GM12878 (cell line): ENCODE data around the gene OPCML. TPM values are rescaled to one million over a fixed set of nuclear protein-coding genes. Genes with fewer than 3 reads are reported as not detected.

Source experiments
- ATAC-seq: fragments of 200-7000 bp; cut with Tn5 transposase; 3 replicates; pipeline ENCODE4 v1.9.1; 2020; ENCODE audit warnings: mild to moderate bottlenecking, moderate library complexity
- BruUV-seq: library from RNA; stranded (reverse); fragments of 400-500 nt; replicated peaks from 2 replicates; lab custom pipeline; 2021; lab: Mats Ljungman, UMichigan
- CTCF ChIA-PET: fragments of 300-600 bp; sonication (Branson Sonifier 250); formaldehyde crosslinking; extraction: SDS; loops from one replicate; lab custom pipeline; 2021; ENCODE audit warnings: inconsistent platforms; lab: Yijun Ruan, JAX
- POLR2A ChIA-PET: fragments of 350-600 bp; formaldehyde crosslinking; extraction: SDS; loops from one replicate; lab custom pipeline; 2021; ENCODE audit warnings: inconsistent platforms; lab: Charles Lee
- RAD21 ChIA-PET: fragments of 300-600 bp; sonication (Branson Sonifier 250); formaldehyde crosslinking; loops from one replicate; lab custom pipeline; 2023; ENCODE audit warnings: antibody characterized with exemption; ENCODE audit not compliant: unreplicated experiment; lab: Charles Lee
- SMC1A ChIA-PET: fragments of 300-600 bp; sonication (Branson Sonifier 250); formaldehyde crosslinking; loops from one replicate; lab custom pipeline; 2023; ENCODE audit not compliant: unreplicated experiment, uncharacterized antibody; lab: Charles Lee
- DNase-seq: peaks from one replicate; pipeline ENCODE4 v3.0.0-alpha.2; 2011; ENCODE audit warnings: low read depth, low spot score
- FAIRE-seq: peaks from 3 replicates; lab custom pipeline; 2011; peaks lifted over from hg19 to GRCh38; lab: Jason Lieb, UNC
- H2AFZ ChIP-seq: 2 replicates; pipeline ENCODE4 v1.6.0; 2011; ENCODE audit warnings: low read depth, low read length, control low read depth; ENCODE audit not compliant: control insufficient read depth
- H3K27ac ChIP-seq: 2 replicates; pipeline ENCODE4 v1.5.1; 2011; ENCODE audit warnings: control low read depth; ENCODE audit not compliant: control insufficient read depth, insufficient read depth
- H3K27me3 ChIP-seq, 2 experiments: replicated peaks in 1 of 2; 2 replicates each; pipeline versions ENCODE4 v1.6.0 to v1.6.1; 2011; ENCODE audit warnings: low read length in 1 of 2; ENCODE audit not compliant: control insufficient read depth in 2 of 2, insufficient read depth in 2 of 2
- H3K36me3 ChIP-seq, 2 experiments: 2 replicates each; pipeline ENCODE4 v1.5.1; 2011; ENCODE audit warnings: low read length in 1 of 2; ENCODE audit not compliant: control insufficient read depth in 2 of 2, insufficient read depth in 2 of 2
- H3K4me1 ChIP-seq: 2 replicates; pipeline ENCODE4 v1.6.1; 2011; ENCODE audit warnings: mild to moderate bottlenecking, low read length, moderate library complexity, mixed read lengths; ENCODE audit not compliant: control insufficient read depth, insufficient read depth
- H3K4me2 ChIP-seq: 2 replicates; pipeline ENCODE4 v1.6.0; 2011; ENCODE audit warnings: control low read depth; ENCODE audit not compliant: control insufficient read depth, insufficient read depth
- H3K4me3 ChIP-seq: fragments of 200-600 bp; sonication (generic); 2 replicates; pipeline ENCODE4 v1.5.1; 2016
- H3K79me2 ChIP-seq: 2 replicates; pipeline ENCODE4 v1.6.0; 2011; ENCODE audit warnings: low read length; ENCODE audit not compliant: control insufficient read depth, insufficient read depth
- H3K9ac ChIP-seq: 2 replicates; pipeline ENCODE4 v1.8.0; 2011; ENCODE audit warnings: low read length, control low read depth, mixed read lengths; ENCODE audit not compliant: control insufficient read depth, insufficient read depth
- H3K9me3 ChIP-seq: replicated peaks from 3 replicates; pipeline ENCODE4 v1.5.1; 2011; ENCODE audit warnings: mild to moderate bottlenecking, low read length; ENCODE audit not compliant: control insufficient read depth, insufficient read depth
- H4K20me1 ChIP-seq: 2 replicates; pipeline ENCODE4 v1.6.0; 2011; ENCODE audit not compliant: control insufficient read depth, insufficient read depth
- ESRRA ChIP-seq: IDR thresholded peaks from 2 replicates; pipeline ENCODE4 v1.6.1; 2012; ENCODE audit warnings: mild to moderate bottlenecking, low read length, improper control_type of control experiment
- PKNOX1 ChIP-seq: fragments of 450-650 bp; IDR thresholded peaks from 2 replicates; pipeline ENCODE4 v1.6.1; 2016; ENCODE audit warnings: mild to moderate bottlenecking
- RUNX3 ChIP-seq: IDR thresholded peaks from 2 replicates; pipeline ENCODE4 v1.6.1; 2012; ENCODE audit warnings: low read length, inconsistent platforms
- WGBS: methylation state at CpG from one replicate; pipeline ENCODE4 v1.1.6; 2016; ENCODE audit warnings: low lambda C conversion rate; ENCODE audit not compliant: insufficient replicate concordance, insufficient coverage; ENCODE audit errors: missing lambda C conversion rate; 5-methylcytosine and 5-hydroxymethylcytosine counted together
- in situ Hi-C: fragments of 300-500 bp; cut with MboI; formaldehyde crosslinking; loops from 9 replicates; pipeline ENCODE4 v1.14.3; 2018; ENCODE audit warnings: mixed read lengths
- intact Hi-C: fragments of 100-400 bp; cut with micrococcal nuclease; formaldehyde crosslinking; loops from one replicate; pipeline ENCODE4 v1.14.2; 2022; ENCODE audit not compliant: unreplicated experiment
- polyA plus RNA-seq, 11 experiments: library from polyadenylated mRNA; depleted of rRNA in 4 of 11; unstranded in 6 of 11; stranded (reverse) in 5 of 11; fragments of >200 nt; fragmentation: Nextera tagmentation in 4 of 11; fragmentation: Illumina TruSeq in 1 of 11; extraction: Ambion mirVana in 4 of 11; extraction: Trizol in 1 of 11; gene quantifications; 1 replicate in 1 of 11; 2 replicates in 10 of 11; pipeline versions ENCODE4 v1.2.1 to v1.2.3, GENCODE V29; 2011 to 2016; ENCODE audit warnings: inconsistent platforms in 2 of 11, missing spikeins in 2 of 11, low read depth in 1 of 11
- total RNA-seq, 4 experiments: library from RNA; depleted of rRNA in 3 of 4; stranded (reverse); fragments of >200 nt in 3 of 4; fragmentation: Illumina TruSeq in 1 of 4; extraction: Trizol in 1 of 4; gene quantifications; 2 replicates each; pipeline versions ENCODE4 v1.2.1 to v1.2.3, GENCODE V29; 2013 to 2021
- TF ChIP-seq, protein P1 (sequence below): IDR thresholded peaks from 2 replicates; pipeline ENCODE4 v1.6.1; 2012; ENCODE audit warnings: low read length, inconsistent platforms

Gene OPCML
- total and polyA plus RNA-seq, 10 of the 15 experiments (the other 5 are each of a cell fraction or from before 2014, with no cell fraction given) = 0.84 TPM; not detected in 9

DNA sequence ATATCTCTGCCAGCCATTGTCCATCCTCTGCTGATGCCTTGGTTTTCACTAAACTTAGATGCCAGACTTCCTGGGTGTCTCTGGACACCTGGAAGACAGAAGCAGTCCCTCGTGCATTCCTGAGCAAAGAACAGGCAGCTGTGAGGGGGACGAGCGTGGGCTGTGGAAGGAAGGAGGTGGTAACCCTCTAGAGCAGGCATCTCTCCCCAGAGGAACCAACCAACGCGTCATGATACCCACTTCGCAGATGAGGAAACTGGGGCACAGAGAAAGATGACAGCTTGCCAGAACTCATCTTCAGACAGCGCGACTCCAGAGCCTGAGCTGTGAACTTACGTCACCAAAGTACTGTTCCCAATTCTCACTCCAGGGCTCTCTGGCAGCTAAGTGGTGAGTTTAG lies 123.4 kb downstream of the OPCML start:
- no TSS peak for BruUV-seq

GRCh38 chr11:133408402-133408801 lies 123.9 kb downstream of the OPCML start:
- H3K4me3 ChIP-seq = no peak overlapping the region
- no peaks in the 10 kb centered on the region; the same call in 2 of the 3 replicates for H3K9me3 ChIP-seq
- no peak for ATAC-seq
- DNase-seq = no peak
- H4K20me1 ChIP-seq = no peaks in the 10 kb centered on the region
- 30% methylated on average over 3 of the region's 3 CpGs for WGBS
- no peak overlapping the region for H2AFZ ChIP-seq
- CTCF ChIA-PET = interaction anchor here (1.1 kb wide), 1 partner anchor 329 kb away, joined by 4 read pairs; no protein-coding TSS in a partner anchor
- in situ Hi-C loops = no loop called here
- no peaks in the 10 kb centered on the region for H3K79me2 ChIP-seq
- BruUV-seq = no TSS peak
- POLR2A ChIA-PET = no interaction called here
- SMC1A ChIA-PET = interaction anchor here (1.2 to 2.1 kb wide), 4 partner anchors 17 to 116 kb away, joined by 3 to 6 read pairs (median 3); no protein-coding TSS in a partner anchor
- no peak for FAIRE-seq
- no peaks in the 10 kb centered on the region for H3K36me3 ChIP-seq
- intact Hi-C loops = no loop called here
- H3K27ac ChIP-seq = no peak overlapping the region
- no peak overlapping the region for H3K4me2 ChIP-seq
- RAD21 ChIA-PET = interaction anchor here (1.3 kb wide), 1 partner anchor 275 kb away, joined by 3 read pairs; no protein-coding TSS in a partner anchor
- peaks cover 14% of the 10 kb centered on the region for H3K4me1 ChIP-seq
- TF ChIP-seq, protein P1, sequence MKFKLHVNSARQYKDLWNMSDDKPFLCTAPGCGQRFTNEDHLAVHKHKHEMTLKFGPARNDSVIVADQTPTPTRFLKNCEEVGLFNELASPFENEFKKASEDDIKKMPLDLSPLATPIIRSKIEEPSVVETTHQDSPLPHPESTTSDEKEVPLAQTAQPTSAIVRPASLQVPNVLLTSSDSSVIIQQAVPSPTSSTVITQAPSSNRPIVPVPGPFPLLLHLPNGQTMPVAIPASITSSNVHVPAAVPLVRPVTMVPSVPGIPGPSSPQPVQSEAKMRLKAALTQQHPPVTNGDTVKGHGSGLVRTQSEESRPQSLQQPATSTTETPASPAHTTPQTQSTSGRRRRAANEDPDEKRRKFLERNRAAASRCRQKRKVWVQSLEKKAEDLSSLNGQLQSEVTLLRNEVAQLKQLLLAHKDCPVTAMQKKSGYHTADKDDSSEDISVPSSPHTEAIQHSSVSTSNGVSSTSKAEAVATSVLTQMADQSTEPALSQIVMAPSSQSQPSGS = no peak
- TF ChIP-seq RUNX3 = 0 out of 2 replicates have a peak, but pooled peaks have one; percentile 5
- H3K27me3 ChIP-seq = no peaks in the 10 kb centered on the region
- no peak overlapping the region for H3K9ac ChIP-seq

More for the DNA sequence above, 123.4 kb downstream of the OPCML start:
- no peak for FAIRE-seq
- Histone ChIP-seq H4K20me1 (no peaks in the 10 kb centered on the region), H3K27ac (no peak overlapping the region), H3K9ac (no peak overlapping the region), H3K9me3 (no peaks in the 10 kb centered on the region; the same call in 2 of the 3 replicates), H3K4me2 (no peak overlapping the region), H3K27me3 (no peaks in the 10 kb centered on the region), H3K79me2 (no peaks in the 10 kb centered on the region), H3K36me3 (no peaks in the 10 kb centered on the region), H3K4me3 (no peak overlapping the region), H2AFZ (no peak overlapping the region), H3K4me1 (peaks cover 18% of the 10 kb centered on the region)
- ATAC-seq = no peak
- ChIA-PET POLR2A (no interaction called here), RAD21 (interaction anchor here (1.2 to 1.3 kb wide), 2 partner anchors 21 to 211 kb away, joined by 3 read pairs; no protein-coding TSS in a partner anchor), SMC1A (interaction anchor here (1.1 to 2.1 kb wide), 3 partner anchors 19 to 290 kb away, joined by 3 to 6 read pairs (median 4); no protein-coding TSS in a partner anchor), CTCF (interaction anchor here (0.5 to 1.2 kb wide), 3 partner anchors 211 to 415 kb away, joined by 3 to 5 read pairs (median 4); no protein-coding TSS in a partner anchor)
- TF ChIP-seq ESRRA (no peak), PKNOX1 (no peak), RUNX3 (0 out of 2 replicates have a peak, but pooled peaks have one; percentile 0)
- no peak for DNase-seq
- intact Hi-C loops (no loop called here), in situ Hi-C loops (no loop called here)
- 60% methylated on average over 9 of the region's 9 CpGs for WGBS
